Measurements from ENCODE around the gene PTGFRN.

DNA sequence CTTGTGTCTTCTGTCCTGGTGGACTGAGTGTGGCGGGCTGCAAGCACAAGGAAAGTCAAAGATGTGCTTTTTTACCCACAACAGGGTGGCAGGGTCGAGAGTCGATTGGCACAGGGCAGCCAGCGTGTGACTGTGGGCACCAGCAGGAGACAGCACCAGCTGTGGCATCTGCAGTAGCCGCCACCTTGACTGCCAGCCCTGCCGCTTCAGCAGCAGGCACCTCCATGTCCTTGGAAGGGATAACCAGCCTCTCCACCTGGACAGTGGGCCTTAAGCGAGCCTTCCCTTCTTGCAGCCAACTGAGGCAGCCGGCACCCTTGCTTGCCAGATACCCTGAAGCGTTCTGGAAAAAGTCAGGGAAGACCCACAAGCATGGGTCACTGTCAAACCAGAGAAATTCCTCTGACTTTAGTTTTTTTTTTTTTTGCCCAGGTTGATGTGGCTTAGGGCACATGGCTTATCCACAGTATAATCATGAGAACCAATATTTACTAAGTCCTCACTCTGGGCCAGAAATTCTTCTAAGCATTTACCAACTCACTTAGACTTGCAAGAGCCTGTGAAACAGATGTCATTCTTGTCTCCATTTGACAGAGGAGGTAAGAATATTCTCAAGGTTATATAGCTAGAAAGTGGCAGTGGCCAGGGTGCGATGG, 30.1 kb upstream of the PTGFRN start:
- TF ChIP-seq, protein P1, sequence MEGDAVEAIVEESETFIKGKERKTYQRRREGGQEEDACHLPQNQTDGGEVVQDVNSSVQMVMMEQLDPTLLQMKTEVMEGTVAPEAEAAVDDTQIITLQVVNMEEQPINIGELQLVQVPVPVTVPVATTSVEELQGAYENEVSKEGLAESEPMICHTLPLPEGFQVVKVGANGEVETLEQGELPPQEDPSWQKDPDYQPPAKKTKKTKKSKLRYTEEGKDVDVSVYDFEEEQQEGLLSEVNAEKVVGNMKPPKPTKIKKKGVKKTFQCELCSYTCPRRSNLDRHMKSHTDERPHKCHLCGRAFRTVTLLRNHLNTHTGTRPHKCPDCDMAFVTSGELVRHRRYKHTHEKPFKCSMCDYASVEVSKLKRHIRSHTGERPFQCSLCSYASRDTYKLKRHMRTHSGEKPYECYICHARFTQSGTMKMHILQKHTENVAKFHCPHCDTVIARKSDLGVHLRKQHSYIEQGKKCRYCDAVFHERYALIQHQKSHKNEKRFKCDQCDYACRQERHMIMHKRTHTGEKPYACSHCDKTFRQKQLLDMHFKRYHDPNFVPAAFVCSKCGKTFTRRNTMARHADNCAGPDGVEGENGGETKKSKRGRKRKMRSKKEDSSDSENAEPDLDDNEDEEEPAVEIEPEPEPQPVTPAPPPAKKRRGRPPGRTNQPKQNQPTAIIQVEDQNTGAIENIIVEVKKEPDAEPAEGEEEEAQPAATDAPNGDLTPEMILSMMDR (IDR thresholded peaks at IDR 0.05; ENCODE audit: low read depth, low read length, missing input control) = no peak
- TF ChIP-seq RAD21 (IDR thresholded peaks at IDR 0.05) (no peak), TAF1 (conservative IDR thresholded peaks at IDR 0.05) (no peak), HNF4G (IDR thresholded peaks at IDR 0.05) (no peak)
- TF ChIP-seq, protein P2, sequence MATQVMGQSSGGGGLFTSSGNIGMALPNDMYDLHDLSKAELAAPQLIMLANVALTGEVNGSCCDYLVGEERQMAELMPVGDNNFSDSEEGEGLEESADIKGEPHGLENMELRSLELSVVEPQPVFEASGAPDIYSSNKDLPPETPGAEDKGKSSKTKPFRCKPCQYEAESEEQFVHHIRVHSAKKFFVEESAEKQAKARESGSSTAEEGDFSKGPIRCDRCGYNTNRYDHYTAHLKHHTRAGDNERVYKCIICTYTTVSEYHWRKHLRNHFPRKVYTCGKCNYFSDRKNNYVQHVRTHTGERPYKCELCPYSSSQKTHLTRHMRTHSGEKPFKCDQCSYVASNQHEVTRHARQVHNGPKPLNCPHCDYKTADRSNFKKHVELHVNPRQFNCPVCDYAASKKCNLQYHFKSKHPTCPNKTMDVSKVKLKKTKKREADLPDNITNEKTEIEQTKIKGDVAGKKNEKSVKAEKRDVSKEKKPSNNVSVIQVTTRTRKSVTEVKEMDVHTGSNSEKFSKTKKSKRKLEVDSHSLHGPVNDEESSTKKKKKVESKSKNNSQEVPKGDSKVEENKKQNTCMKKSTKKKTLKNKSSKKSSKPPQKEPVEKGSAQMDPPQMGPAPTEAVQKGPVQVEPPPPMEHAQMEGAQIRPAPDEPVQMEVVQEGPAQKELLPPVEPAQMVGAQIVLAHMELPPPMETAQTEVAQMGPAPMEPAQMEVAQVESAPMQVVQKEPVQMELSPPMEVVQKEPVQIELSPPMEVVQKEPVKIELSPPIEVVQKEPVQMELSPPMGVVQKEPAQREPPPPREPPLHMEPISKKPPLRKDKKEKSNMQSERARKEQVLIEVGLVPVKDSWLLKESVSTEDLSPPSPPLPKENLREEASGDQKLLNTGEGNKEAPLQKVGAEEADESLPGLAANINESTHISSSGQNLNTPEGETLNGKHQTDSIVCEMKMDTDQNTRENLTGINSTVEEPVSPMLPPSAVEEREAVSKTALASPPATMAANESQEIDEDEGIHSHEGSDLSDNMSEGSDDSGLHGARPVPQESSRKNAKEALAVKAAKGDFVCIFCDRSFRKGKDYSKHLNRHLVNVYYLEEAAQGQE (IDR thresholded peaks at IDR 0.05) = no peak
